ENCODE results near the gene ADAMTS2.

Gene ADAMTS2

GRCh38 chr5:179371681-179372680, 26.7 kb upstream of the ADAMTS2 start:
- DNase-seq: no peak

- no peak for DNase-seq
These were observed 25.9 kb upstream of the ADAMTS2 start for GRCh38 chr5:179371121-179371510.

GRCh38 chr5:179370490-179371120, 25.3 kb upstream of the ADAMTS2 start:
- no peak for DNase-seq

GRCh38 chr5:179369530-179369884, 24.2 kb upstream of the ADAMTS2 start:
- DNase-seq: no peak

GRCh38 chr5:179368806-179369529, 23.7 kb upstream of the ADAMTS2 start:
- DNase-seq: no peak

GRCh38 chr5:179368126-179368805, 23.0 kb upstream of the ADAMTS2 start:
- DNase-seq: no peak

GRCh38 chr5:179367491-179367890, 22.2 kb upstream of the ADAMTS2 start:
- no peak for DNase-seq

GRCh38 chr5:179362355-179362754, 17.1 kb upstream of the ADAMTS2 start:
- no peak for DNase-seq

- DNase-seq: peak in 1 of 2 donors; percentile 8
These were observed 15.9 kb upstream of the ADAMTS2 start for GRCh38 chr5:179361037-179361603.

GRCh38 chr5:179357031-179357430, 11.8 kb upstream of the ADAMTS2 start:
- DNase-seq: no peak

GRCh38 chr5:179355976-179356974, 11.0 kb upstream of the ADAMTS2 start:
- DNase-seq: peak; percentile 18 to 42

GRCh38 chr5:179354305-179354882, 9.1 kb upstream of the ADAMTS2 start:
- DNase-seq: no peak

GRCh38 chr5:179348843-179349242, 3.6 kb upstream of the ADAMTS2 start:
- DNase-seq: peak; percentile 61 to 76

GRCh38 chr5:179348011-179348530, 2.8 kb upstream of the ADAMTS2 start:
- DNase-seq: no peak

GRCh38 chr5:179347581-179347980, 2.3 kb upstream of the ADAMTS2 start:
- no peak for DNase-seq

- DNase-seq: no peak
These were observed 1.6 kb upstream of the ADAMTS2 start for GRCh38 chr5:179346875-179347274.

GRCh38 chr5:179346401-179346800, 1.1 kb upstream of the ADAMTS2 start:
- no peak for DNase-seq

GRCh38 chr5:179345183-179345432, 153 bp downstream of the ADAMTS2 start:
- DNase-seq: no peak

GRCh38 chr5:179344431-179345182, 654 bp downstream of the ADAMTS2 start:
- DNase-seq: no peak
